Endothelial cell of hepatic sinusoid (primary cell): Measurements from ENCODE around the gene GDAP2.
"Not testable (repeated sequence)": the region's sequence is repeated elsewhere in the genome, so short reads cannot be mapped to it uniquely, and the experiment has no call there.

Experiments used
- in situ Hi-C: cut with HindIII; loops from 2 replicates; pipeline ENCODE4 v1.10.0; 2017; ENCODE audit warnings: low sequenced_read_pairs

GDAP2 gene

GRCh38 chr1:117844478-117844877 lies 84.9 kb downstream of the GDAP2 start:
- in situ Hi-C loops, result not testable (repeated sequence)

- in situ Hi-C loops, result no loop called here
These were observed 85.6 kb downstream of the GDAP2 start for GRCh38 chr1:117843791-117844190.

GRCh38 chr1:117842408-117843170 lies 86.8 kb downstream of the GDAP2 start:
- in situ Hi-C loops, result no loop called here

- in situ Hi-C loops, result no loop called here
These were observed 88.2 kb downstream of the GDAP2 start for GRCh38 chr1:117841117-117841650.

GRCh38 chr1:117838911-117839310 lies 90.5 kb downstream of the GDAP2 start:
- in situ Hi-C loops, result no loop called here

- in situ Hi-C loops, result no loop called here
These were observed 93.4 kb downstream of the GDAP2 start for GRCh38 chr1:117836069-117836468.

GRCh38 chr1:117834416-117834815 lies 95.0 kb downstream of the GDAP2 start:
- in situ Hi-C loops, result no loop called here

GRCh38 chr1:117832453-117832852 lies 97.0 kb downstream of the GDAP2 start:
- in situ Hi-C loops, result no loop called here

- in situ Hi-C loops, result no loop called here
These were observed 99.2 kb downstream of the GDAP2 start for GRCh38 chr1:117830222-117830621.

GRCh38 chr1:117828201-117828600 lies 101.2 kb downstream of the GDAP2 start:
- in situ Hi-C loops, result no loop called here

- in situ Hi-C loops, result no loop called here
These were observed 102.8 kb downstream of the GDAP2 start for GRCh38 chr1:117826540-117827078.

- in situ Hi-C loops, result no loop called here
These were observed 103.3 kb downstream of the GDAP2 start for GRCh38 chr1:117826119-117826518.

GRCh38 chr1:117825414-117825813 lies 104.0 kb downstream of the GDAP2 start:
- in situ Hi-C loops, result no loop called here

- in situ Hi-C loops, result no loop called here
These were observed 104.8 kb downstream of the GDAP2 start for GRCh38 chr1:117824616-117825015.

GRCh38 chr1:117821774-117822482 lies 107.5 kb downstream of the GDAP2 start:
- in situ Hi-C loops, result no loop called here

GRCh38 chr1:117821382-117821755 lies 108.1 kb downstream of the GDAP2 start:
- in situ Hi-C loops, result no loop called here

- in situ Hi-C loops, result no loop called here
These were observed 108.6 kb downstream of the GDAP2 start for GRCh38 chr1:117820694-117821381.

GRCh38 chr1:117820096-117820495 lies 109.3 kb downstream of the GDAP2 start:
- in situ Hi-C loops, result no loop called here

- in situ Hi-C loops, result no loop called here
These were observed 110.1 kb downstream of the GDAP2 start for GRCh38 chr1:117819301-117819700.

GRCh38 chr1:117818456-117818855 lies 111.0 kb downstream of the GDAP2 start:
- in situ Hi-C loops, result no loop called here

GRCh38 chr1:117817629-117818028 lies 111.8 kb downstream of the GDAP2 start:
- in situ Hi-C loops, result no loop called here
